Stimulated activated CD4-positive, alpha-beta T cell treated with anti-CD3 and anti-CD28 coated beads, TNF-alpha, amount 100 ng/mL, for 1 hour (primary cell): ENCODE measurements around the gene FNDC5.
"Not testable (repeated sequence)": the region's sequence is repeated elsewhere in the genome, so short reads cannot be mapped to it uniquely, and the experiment has no call there.

Experiments
- DNase-seq, 3 donors: peaks; one replicate each; pipeline ENCODE4 v3.0.0-alpha.2; 2020; ENCODE audit warnings: low read depth in 3 of 3, low spot score in 1 of 3

The FNDC5 gene

GRCh38 chr1:32870615-32871363 is at the start of gene FNDC5:
Gene FNDC5, minus strand, starts transcription at chr1:32870912.
- no peak for DNase-seq

- DNase-seq: no peak
Observed at GRCh38 chr1:32919811-32920733, 49.4 kb upstream of the FNDC5 start.

- no peak for DNase-seq
Observed at GRCh38 chr1:32918179-32918578, 47.5 kb upstream of the FNDC5 start.

GRCh38 chr1:32917521-32917920 is 46.8 kb upstream of the FNDC5 start:
- no peak for DNase-seq

GRCh38 chr1:32915766-32916706 is 45.3 kb upstream of the FNDC5 start:
- no peak for DNase-seq

GRCh38 chr1:32910319-32910718 is 39.6 kb upstream of the FNDC5 start:
- no peak for DNase-seq

GRCh38 chr1:32907435-32907834 is 36.7 kb upstream of the FNDC5 start:
- no peak for DNase-seq

GRCh38 chr1:32906654-32907053 is 35.9 kb upstream of the FNDC5 start:
- DNase-seq: no peak

GRCh38 chr1:32905588-32905987 is 34.9 kb upstream of the FNDC5 start:
- not testable (repeated sequence) for DNase-seq

GRCh38 chr1:32904797-32905196 is 34.1 kb upstream of the FNDC5 start:
- no peak for DNase-seq

GRCh38 chr1:32903991-32904785 is 33.5 kb upstream of the FNDC5 start:
- DNase-seq: no peak

GRCh38 chr1:32902535-32902920 is 31.8 kb upstream of the FNDC5 start:
- no peak for DNase-seq

- no peak for DNase-seq
Observed at GRCh38 chr1:32901823-32902534, 31.3 kb upstream of the FNDC5 start.

- DNase-seq: no peak
Observed at GRCh38 chr1:32900956-32901822, 30.5 kb upstream of the FNDC5 start, which contains the start of gene TMEM54. Gene TMEM54, minus strand, starts transcription at chr1:32901389. Its CDS starts 151 bp downstream, at chr1:32901238.

- no peak for DNase-seq
Observed at GRCh38 chr1:32900371-32900955, 29.8 kb upstream of the FNDC5 start.

GRCh38 chr1:32899586-32900296 is 29.0 kb upstream of the FNDC5 start:
- no peak for DNase-seq

GRCh38 chr1:32898958-32899357 is 28.2 kb upstream of the FNDC5 start:
- no peak for DNase-seq

GRCh38 chr1:32898056-32898455 is 27.3 kb upstream of the FNDC5 start:
- no peak for DNase-seq
